Neural cell (in vitro differentiated cells): Measurements from ENCODE around the gene DDX27. TPM values are rescaled to one million over a fixed set of nuclear protein-coding genes. Genes with fewer than 3 reads are reported as not detected.

Experiments
- H2AFZ ChIP-seq: fragments of 200-600, 300-800 bp; sonication (generic), shearing (Covaris generic); 2 replicates; pipeline ENCODE4 v1.6.0; 2014; ENCODE audit warnings: low read depth, mild to moderate bottlenecking, antibody characterized with exemption, low read length, moderate library complexity
- H3F3A ChIP-seq: fragments of 200-600 bp; shearing (Covaris generic); 2 replicates; pipeline ENCODE4 v1.6.1; 2016; ENCODE audit warnings: mild to moderate bottlenecking, moderate library complexity, mixed read lengths, antibody characterized with exemption, low read length; ENCODE audit not compliant: insufficient read depth, poor library complexity, severe bottlenecking
- H3K27ac ChIP-seq: fragments of 200-600, 300-800 bp; sonication (generic), shearing (Covaris generic); 2 replicates; pipeline ENCODE4 v1.5.1; 2014; ENCODE audit warnings: mild to moderate bottlenecking, low read length, moderate library complexity
- H3K27me3 ChIP-seq: fragments of 300-800, 200-600 bp; sonication (generic), shearing (Covaris generic); 2 replicates; pipeline ENCODE4 v1.6.0; 2014; ENCODE audit warnings: mild to moderate bottlenecking, low read depth, low read length, moderate library complexity; ENCODE audit not compliant: insufficient read depth
- H3K36me3 ChIP-seq: fragments of 300-800, 200-600 bp; sonication (generic), shearing (Covaris generic); 2 replicates; pipeline ENCODE4 v1.5.1; 2014; ENCODE audit warnings: mild to moderate bottlenecking, antibody characterized with exemption, low read length, moderate library complexity; ENCODE audit not compliant: insufficient read depth
- H3K4me2 ChIP-seq: fragments of 300-800, 200-600 bp; sonication (generic), shearing (Covaris generic); 2 replicates; pipeline ENCODE4 v1.6.0; 2014; ENCODE audit warnings: mild to moderate bottlenecking, low read length
- H3K4me3 ChIP-seq: fragments of 300-800, 200-600 bp; sonication (generic), shearing (Covaris generic); 2 replicates; pipeline ENCODE4 v1.5.1; 2014; ENCODE audit warnings: mild to moderate bottlenecking, low read length, moderate library complexity
- H3K79me2 ChIP-seq: fragments of 200-600 bp; shearing (Covaris generic); replicated peaks from 2 replicates; pipeline ENCODE4 v1.6.0; 2014; ENCODE audit warnings: mild to moderate bottlenecking, low read length, moderate library complexity; ENCODE audit not compliant: insufficient read depth
- H3K9ac ChIP-seq: fragments of 300-800, 200-600 bp; sonication (generic), shearing (Covaris generic); 2 replicates; pipeline ENCODE4 v1.6.1; 2016; ENCODE audit warnings: mild to moderate bottlenecking, low read length, mixed read lengths
- H3K9me2 ChIP-seq: fragments of 200-600 bp; shearing (Covaris generic); 2 replicates; pipeline ENCODE4 v1.6.1; 2016; ENCODE audit warnings: mild to moderate bottlenecking, low read length, mixed read lengths; ENCODE audit not compliant: insufficient read depth
- H3K9me3 ChIP-seq: fragments of 200-600, 300-800 bp; sonication (generic), shearing (Covaris generic); 2 replicates; pipeline ENCODE4 v1.6.1; 2016; ENCODE audit warnings: mild to moderate bottlenecking, mixed run types, low read length, moderate library complexity, mixed read lengths
- H4K20me1 ChIP-seq: fragments of 200-600 bp; shearing (Covaris generic); 2 replicates; pipeline ENCODE4 v1.6.1; 2016; ENCODE audit warnings: mild to moderate bottlenecking, mixed run types; ENCODE audit not compliant: insufficient read depth
- CTCF ChIP-seq: fragments of 450-650 bp; IDR thresholded peaks from 2 replicates; pipeline ENCODE4 v1.5.1; 2014; ENCODE audit warnings: antibody characterized with exemption, mild to moderate bottlenecking, moderate library complexity; ENCODE audit not compliant: poor library complexity, severe bottlenecking
- EP300 ChIP-seq: fragments of 450-650 bp; conservative IDR thresholded peaks from 2 replicates; pipeline ENCODE4 v1.6.1; 2014; ENCODE audit warnings: antibody characterized with exemption, mild to moderate bottlenecking, moderate library complexity; ENCODE audit not compliant: poor library complexity, severe bottlenecking
- EZH2 ChIP-seq: fragments of 200-600, 300-800 bp; shearing (Covaris generic), sonication (generic); IDR thresholded peaks from 2 replicates; pipeline ENCODE4 v1.6.1; 2014; ENCODE audit warnings: antibody characterized with exemption, low read length, borderline replicate concordance, mild to moderate bottlenecking; ENCODE audit not compliant: insufficient read depth, poor library complexity, severe bottlenecking
- MXI1 ChIP-seq: fragments of 450-650 bp; conservative IDR thresholded peaks from 2 replicates; pipeline ENCODE4 v1.6.1; 2014; ENCODE audit warnings: antibody characterized with exemption, mild to moderate bottlenecking; ENCODE audit not compliant: poor library complexity, severe bottlenecking
- POLR2AphosphoS5 ChIP-seq: IDR thresholded peaks from 2 replicates; pipeline ENCODE4 v1.6.1; 2012
- RAD21 ChIP-seq: fragments of 450-650 bp; conservative IDR thresholded peaks from 2 replicates; pipeline ENCODE4 v1.6.1; 2014; ENCODE audit warnings: antibody characterized with exemption, mild to moderate bottlenecking, moderate library complexity
- REST ChIP-seq: IDR thresholded peaks from 2 replicates; pipeline ENCODE4 v1.6.1; 2012; ENCODE audit warnings: borderline replicate concordance
- SMC3 ChIP-seq: fragments of 450-650 bp; conservative IDR thresholded peaks from 2 replicates; pipeline ENCODE4 v1.6.1; 2014; ENCODE audit warnings: antibody characterized with exemption, mild to moderate bottlenecking, moderate library complexity; ENCODE audit not compliant: poor library complexity
- TAF1 ChIP-seq: IDR thresholded peaks from 2 replicates; pipeline ENCODE4 v1.6.1; 2012; ENCODE audit warnings: low read depth
- polyA plus RNA-seq: library from polyadenylated mRNA; depleted of rRNA; stranded (reverse); fragments of >200 nt; gene quantifications from 2 replicates; pipeline ENCODE4 v1.2.3, GENCODE V29; 2014

The DDX27 gene
- polyA plus RNA-seq, 1 donor from 2014 or later, result 35.4 TPM

- Histone ChIP-seq H4K20me1 (no peaks in the 10 kb centered on the region), H3K27me3 (no peaks in the 10 kb centered on the region), H3K4me3 (peak overlapping the region; percentile 77), H3K4me2 (peak overlapping the region; percentile 77), H2AFZ (peak overlapping the region; percentile 62), H3K79me2 (peaks cover 45% of the 10 kb centered on the region), H3K9ac (peak overlapping the region; percentile 90), H3K9me2 (no peaks in the 10 kb centered on the region), H3F3A (no peaks in the 10 kb centered on the region), H3K27ac (no peak overlapping the region), H3K36me3 (peaks cover 8% of the 10 kb centered on the region), H3K9me3 (no peaks in the 10 kb centered on the region)
- no peak for TF ChIP-seq EZH2
- TF ChIP-seq CTCF, result no peak
- TF ChIP-seq EP300, result no peak
- TF ChIP-seq TAF1, result no peak
- TF ChIP-seq REST, result no peak
- TF ChIP-seq POLR2AphosphoS5, result no peak
- TF ChIP-seq RAD21, result no peak
- no peak for TF ChIP-seq MXI1
- no peak for TF ChIP-seq SMC3
Measured at GRCh38 chr20:49276961-49277785, 58.0 kb downstream of the DDX27 start.

GRCh38 chr20:49277786-49278035 is 58.5 kb downstream of the DDX27 start:
- peak overlapping the region; percentile 90 for H3K9ac ChIP-seq
- peak overlapping the region; percentile 77 for H3K4me2 ChIP-seq
- TF ChIP-seq EP300 (no peak), TAF1 (no peak), REST (no peak), CTCF (no peak), RAD21 (no peak), POLR2AphosphoS5 (no peak), MXI1 (no peak), EZH2 (no peak), SMC3 (no peak)
- peak overlapping the region; percentile 77 for H3K4me3 ChIP-seq
- H3F3A ChIP-seq, result no peaks in the 10 kb centered on the region
- peaks cover 50% of the 10 kb centered on the region for H3K79me2 ChIP-seq
- H3K27me3 ChIP-seq, result no peaks in the 10 kb centered on the region
- no peaks in the 10 kb centered on the region for H3K9me3 ChIP-seq
- H2AFZ ChIP-seq, result peak overlapping the region; percentile 62
- no peaks in the 10 kb centered on the region for H3K9me2 ChIP-seq
- H3K27ac ChIP-seq, result peak overlapping the region; percentile 57
- H3K36me3 ChIP-seq, result peaks cover 12% of the 10 kb centered on the region
- no peaks in the 10 kb centered on the region for H4K20me1 ChIP-seq
